Measurements from ENCODE around the gene SNRPA1.

- TF ChIP-seq CTCF (IDR thresholded peaks at IDR 0.05) (no peak), EZH2 (IDR thresholded peaks at IDR 0.05) (no peak), EZH2phosphoT487 (IDR thresholded peaks at IDR 0.05) (no peak)
Measured at GRCh38 chr15:101337976-101338375, 42.9 kb upstream of the SNRPA1 start.
